ENCODE results near the gene TBC1D22A.
"Not testable (repeated sequence)": the region's sequence is repeated elsewhere in the genome, so short reads cannot be mapped to it uniquely, and the experiment has no call there.

Gene TBC1D22A

DNA sequence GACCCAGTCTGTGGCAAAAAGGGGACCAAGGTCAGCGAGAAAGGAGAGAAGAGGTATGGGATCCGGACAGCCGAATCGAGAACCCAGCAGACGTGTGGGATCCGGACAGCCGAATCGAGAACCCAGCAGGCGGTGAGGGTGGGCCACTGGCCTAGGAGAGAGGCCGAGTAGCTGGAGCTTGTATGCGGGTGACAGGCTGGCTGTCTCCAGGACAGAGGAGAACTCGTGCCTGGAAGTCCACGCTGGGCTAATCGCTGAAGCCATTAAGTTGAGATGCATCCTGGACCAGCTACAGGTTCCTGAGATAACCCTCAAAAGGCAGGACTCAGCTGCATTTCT lies 30.4 kb upstream of the TBC1D22A start:
- peaks cover 9% of the 10 kb centered on the region for H3K4me1 ChIP-seq (ENCODE audit: low read depth, poor library complexity, severe bottlenecking)
- no peak overlapping the region for H3K4me2 ChIP-seq
- H3K9ac ChIP-seq: no peak overlapping the region
- no peak overlapping the region for H3K27ac ChIP-seq
- no peaks in the 10 kb centered on the region for H3K27me3 ChIP-seq (ENCODE audit: insufficient read depth, low read depth)
- TF ChIP-seq CTCF (conservative IDR thresholded peaks at IDR 0.05; ENCODE audit: low read depth, low read length): no peak
- no peak overlapping the region for H2AFZ ChIP-seq (ENCODE audit: low read depth)
- peaks cover 31% of the 10 kb centered on the region for H3K79me2 ChIP-seq (ENCODE audit: insufficient read depth, low read depth)
- H3K36me3 ChIP-seq (ENCODE audit: insufficient read depth): no peaks in the 10 kb centered on the region
- H3K4me3 ChIP-seq (IDR thresholded peaks at IDR 0.05; ENCODE audit: insufficient read depth, low read depth, low read length): no peak overlapping the region
- H4K20me1 ChIP-seq (ENCODE audit: insufficient read depth): no peaks in the 10 kb centered on the region

GRCh38 chr22:46732513-46732912 lies 29.9 kb upstream of the TBC1D22A start:
- H3K9ac ChIP-seq: no peak overlapping the region
- no peak for TF ChIP-seq CTCF (conservative IDR thresholded peaks at IDR 0.05; ENCODE audit: low read depth, low read length)
- no peaks in the 10 kb centered on the region for H3K36me3 ChIP-seq (ENCODE audit: insufficient read depth)
- peaks cover 9% of the 10 kb centered on the region for H3K4me1 ChIP-seq (ENCODE audit: low read depth, poor library complexity, severe bottlenecking)
- H4K20me1 ChIP-seq (ENCODE audit: insufficient read depth): no peaks in the 10 kb centered on the region
- H3K27me3 ChIP-seq (ENCODE audit: insufficient read depth, low read depth): no peaks in the 10 kb centered on the region
- H3K79me2 ChIP-seq (ENCODE audit: insufficient read depth, low read depth): peaks cover 35% of the 10 kb centered on the region
- H2AFZ ChIP-seq (ENCODE audit: low read depth): no peak overlapping the region
- no peak overlapping the region for H3K4me3 ChIP-seq (IDR thresholded peaks at IDR 0.05; ENCODE audit: insufficient read depth, low read depth, low read length)
- H3K4me2 ChIP-seq: no peak overlapping the region
- no peak overlapping the region for H3K27ac ChIP-seq

- H3K9ac ChIP-seq; H4K20me1 ChIP-seq (ENCODE audit: insufficient read depth); H3K4me2 ChIP-seq; H3K4me1 ChIP-seq (ENCODE audit: low read depth, poor library complexity, severe bottlenecking); H3K36me3 ChIP-seq (ENCODE audit: insufficient read depth); H2AFZ ChIP-seq (ENCODE audit: low read depth); H3K27me3 ChIP-seq (ENCODE audit: insufficient read depth, low read depth); H3K27ac ChIP-seq; H3K4me3 ChIP-seq (IDR thresholded peaks at IDR 0.05; ENCODE audit: insufficient read depth, low read depth, low read length): not testable (repeated sequence)
- H3K79me2 ChIP-seq (ENCODE audit: insufficient read depth, low read depth): peaks cover 35% of the 10 kb centered on the region
Measured at GRCh38 chr22:46734213-46734722, 28.2 kb upstream of the TBC1D22A start.

GRCh38 chr22:46734830-46735453 lies 27.5 kb upstream of the TBC1D22A start:
- no peak overlapping the region for H3K9ac ChIP-seq
- H3K4me1 ChIP-seq (ENCODE audit: low read depth, poor library complexity, severe bottlenecking): peaks cover 9% of the 10 kb centered on the region
- no peaks in the 10 kb centered on the region for H4K20me1 ChIP-seq (ENCODE audit: insufficient read depth)
- H3K36me3 ChIP-seq (ENCODE audit: insufficient read depth): no peaks in the 10 kb centered on the region
- no peaks in the 10 kb centered on the region for H3K27me3 ChIP-seq (ENCODE audit: insufficient read depth, low read depth)
- peaks cover 35% of the 10 kb centered on the region for H3K79me2 ChIP-seq (ENCODE audit: insufficient read depth, low read depth)
- no peak overlapping the region for H3K4me3 ChIP-seq (IDR thresholded peaks at IDR 0.05; ENCODE audit: insufficient read depth, low read depth, low read length)
- no peak overlapping the region for H2AFZ ChIP-seq (ENCODE audit: low read depth)
- no peak overlapping the region for H3K4me2 ChIP-seq
- no peak for TF ChIP-seq CTCF (conservative IDR thresholded peaks at IDR 0.05; ENCODE audit: low read depth, low read length)
- no peak overlapping the region for H3K27ac ChIP-seq
